ENCODE data around the gene DAZAP2. TPM values are rescaled to one million over a fixed set of nuclear protein-coding genes. Genes with fewer than 3 reads are reported as not detected.
A peak's percentile ranks its signal among the peaks of the same experiment; 100 is the strongest.

Gene DAZAP2
- total RNA-seq, 2 experiments from 2014 or later = 131 to 137 TPM

GRCh38 chr12:51265024-51265423 is 26.4 kb downstream of the DAZAP2 start:
- H3K9me3 ChIP-seq (ENCODE audit: low read length) = no peaks in the 10 kb centered on the region
- ChIA-PET POLR2A (interaction anchor here (0.7 kb wide), 1 partner anchor 41 kb away, joined by 4 read pairs; no protein-coding TSS in a partner anchor), CTCF (ENCODE audit: unreplicated experiment) (no interaction called here)
- H4K20me1 ChIP-seq (ENCODE audit: insufficient read depth, low read length) = no peaks in the 10 kb centered on the region
- intact Hi-C loops (cut with micrococcal nuclease; ENCODE audit: unreplicated experiment) = no loop called here
- H3K4me2 ChIP-seq (ENCODE audit: low read length) = no peak overlapping the region
- H3K27ac ChIP-seq (ENCODE audit: low read depth, low read length, poor library complexity, severe bottlenecking) = no peak overlapping the region
- H2AFZ ChIP-seq (ENCODE audit: low read length) = no peak overlapping the region
- TF ChIP-seq CTCF (conservative IDR thresholded peaks at IDR 0.05; ENCODE audit: low read length) (no peak), EZH2phosphoT487 (IDR thresholded peaks at IDR 0.05; ENCODE audit: borderline replicate concordance, low read depth, low read length) (no peak)
- no TSS peak for BruUV-seq (replicated peaks)
- DNase-seq (ENCODE audit: low spot score) = no peak
- no peaks in the 10 kb centered on the region for H3K79me2 ChIP-seq (ENCODE audit: insufficient read depth, low read depth, low read length)
- no peaks in the 10 kb centered on the region for H3K9me2 ChIP-seq (ENCODE audit: insufficient read depth, low read length)
- no peaks in the 10 kb centered on the region for H3K36me3 ChIP-seq (ENCODE audit: insufficient read depth, low read length)
- no peaks in the 10 kb centered on the region for H3K4me1 ChIP-seq (ENCODE audit: insufficient read depth, low read length, poor library complexity, severe bottlenecking)
- no peak overlapping the region for H3K4me3 ChIP-seq (ENCODE audit: low read depth, low read length, poor library complexity, severe bottlenecking)

- Histone ChIP-seq H3K9me3 (ENCODE audit: low read length) (no peaks in the 10 kb centered on the region), H3K9me2 (ENCODE audit: insufficient read depth, low read length) (no peaks in the 10 kb centered on the region), H3K27ac (ENCODE audit: low read depth, low read length, poor library complexity, severe bottlenecking) (no peak overlapping the region), H3K4me2 (ENCODE audit: low read length) (peak overlapping the region; percentile 89), H3K79me2 (ENCODE audit: insufficient read depth, low read depth, low read length) (no peaks in the 10 kb centered on the region), H2AFZ (ENCODE audit: low read length) (no peak overlapping the region), H4K20me1 (ENCODE audit: insufficient read depth, low read length) (no peaks in the 10 kb centered on the region), H3K36me3 (ENCODE audit: insufficient read depth, low read length) (no peaks in the 10 kb centered on the region), H3K4me3 (ENCODE audit: low read depth, low read length, poor library complexity, severe bottlenecking) (peak overlapping the region; percentile 70), H3K4me1 (ENCODE audit: insufficient read depth, low read length, poor library complexity, severe bottlenecking) (peaks cover 8% of the 10 kb centered on the region)
- TF ChIP-seq CTCF (conservative IDR thresholded peaks at IDR 0.05; ENCODE audit: low read length) (peak; percentile 74), EZH2phosphoT487 (IDR thresholded peaks at IDR 0.05; ENCODE audit: borderline replicate concordance, low read depth, low read length) (no peak)
- ChIA-PET POLR2A (interaction anchor here (1.0 kb wide), 1 partner anchor 31 kb away, joined by 4 read pairs; the partner anchor contains the start of gene DAZAP2), CTCF (ENCODE audit: unreplicated experiment) (interaction anchor here (1.0 kb wide), 1 partner anchor 72 kb away, joined by 12 read pairs; no protein-coding TSS in a partner anchor)
- DNase-seq (ENCODE audit: low spot score) = peak; percentile 40
- BruUV-seq (replicated peaks) = no TSS peak
- intact Hi-C loops (cut with micrococcal nuclease; ENCODE audit: unreplicated experiment) = loop anchor here (1.0 to 2.0 kb wide), 2 partner anchors 53 to 72 kb away; no protein-coding TSS in a partner anchor
These were observed 30.8 kb downstream of the DAZAP2 start for GRCh38 chr12:51269174-51270066.

All from OCI-LY7 (cell line).